Endometrium (tissue), 2 donors: ENCODE data around the gene MAP4K4.

Experiments used
- FAIRE-seq: peaks from 2 replicates; lab custom pipeline; 2012; peaks lifted over from hg19 to GRCh38; lab: Jason Lieb, UNC
- donor health status: control.
- donor health status: control.

The MAP4K4 gene

GRCh38 chr2:101723371-101724124 is 26.0 kb downstream of the MAP4K4 start:
- no peak for FAIRE-seq

GRCh38 chr2:101724125-101724474 is 26.6 kb downstream of the MAP4K4 start:
- FAIRE-seq: no peak

- no peak for FAIRE-seq
Observed at GRCh38 chr2:101725038-101725437, 27.5 kb downstream of the MAP4K4 start.

GRCh38 chr2:101725515-101726192 is 28.1 kb downstream of the MAP4K4 start:
- FAIRE-seq: no peak

- FAIRE-seq: no peak
Observed at GRCh38 chr2:101728865-101729264, 31.4 kb downstream of the MAP4K4 start.

GRCh38 chr2:101729521-101730190 is 32.1 kb downstream of the MAP4K4 start:
- no peak for FAIRE-seq

- FAIRE-seq: no peak
Observed at GRCh38 chr2:101731221-101732054, 33.9 kb downstream of the MAP4K4 start.

GRCh38 chr2:101732199-101732598 is 34.7 kb downstream of the MAP4K4 start:
- FAIRE-seq: no peak

GRCh38 chr2:101732773-101733256 is 35.3 kb downstream of the MAP4K4 start:
- no peak for FAIRE-seq

- FAIRE-seq: no peak
Observed at GRCh38 chr2:101733257-101733993, 35.9 kb downstream of the MAP4K4 start.

GRCh38 chr2:101734505-101735165 is 37.1 kb downstream of the MAP4K4 start:
- FAIRE-seq: no peak

GRCh38 chr2:101735166-101735533 is 37.6 kb downstream of the MAP4K4 start:
- FAIRE-seq: no peak

- FAIRE-seq: no peak
Observed at GRCh38 chr2:101736233-101736632, 38.7 kb downstream of the MAP4K4 start.

- no peak for FAIRE-seq
Observed at GRCh38 chr2:101736861-101737291, 39.4 kb downstream of the MAP4K4 start.

GRCh38 chr2:101737478-101738255 is 40.2 kb downstream of the MAP4K4 start:
- FAIRE-seq: no peak

GRCh38 chr2:101738649-101739048 is 41.1 kb downstream of the MAP4K4 start:
- no peak for FAIRE-seq

- FAIRE-seq: no peak
Observed at GRCh38 chr2:101740555-101740964, 43.1 kb downstream of the MAP4K4 start.

GRCh38 chr2:101741775-101742520 is 44.4 kb downstream of the MAP4K4 start:
- no peak for FAIRE-seq

GRCh38 chr2:101742547-101742946 is 45.0 kb downstream of the MAP4K4 start:
- no peak for FAIRE-seq
